ENCODE measurements around the gene GNG7. TPM values are rescaled to one million over a fixed set of nuclear protein-coding genes. Genes with fewer than 3 reads are reported as not detected.
A peak's percentile ranks its signal among the peaks of the same experiment; 100 is the strongest.

The GNG7 gene
- total and polyA plus RNA-seq, 10 of the 15 experiments (the other 5 are each of a cell fraction or from before 2014, with no cell fraction given) = 1.9 to 13.6 (median 6.5) TPM

DNA sequence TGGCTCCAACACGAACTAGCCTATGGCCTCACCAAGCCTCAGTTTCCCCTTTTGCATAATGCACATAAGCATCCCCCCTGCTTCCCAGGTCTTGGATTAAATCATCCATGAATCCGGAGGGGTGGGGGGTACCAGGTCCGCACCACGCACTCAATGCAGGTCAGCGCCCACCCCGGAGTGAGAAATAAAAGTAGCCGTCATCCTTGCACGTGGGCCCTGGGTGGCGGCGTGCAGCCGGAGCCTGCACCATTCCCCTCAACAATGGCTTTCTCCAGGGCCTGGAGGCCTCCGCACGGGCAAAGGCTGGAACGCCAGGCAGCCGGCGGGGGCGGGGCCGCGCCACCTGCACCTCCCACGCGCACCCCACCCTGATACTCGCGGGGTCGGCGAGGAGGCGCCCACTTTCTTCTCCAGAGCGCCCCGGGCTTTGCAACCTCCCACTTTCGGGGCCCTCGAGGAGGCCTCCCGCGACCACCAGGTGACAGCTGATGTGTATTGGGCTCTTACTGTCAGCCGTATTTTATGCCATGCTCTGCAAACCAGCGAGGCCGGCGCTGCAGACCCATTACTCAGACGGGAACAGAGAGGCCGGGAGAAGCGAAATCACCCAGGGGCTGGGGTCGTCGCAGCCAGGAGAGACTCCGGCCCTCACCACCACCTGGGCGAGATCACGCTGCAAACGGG lies 227.3 kb downstream of the GNG7 start (continued):
- no peak for TF ChIP-seq POLR2AphosphoS2 (IDR thresholded peaks at IDR 0.05; ENCODE audit: low read depth, low read length)
- TF ChIP-seq NBN (IDR thresholded peaks at IDR 0.05) = peak; percentile 5; the same call in 1 of the 2 replicates
- TF ChIP-seq FOS (IDR thresholded peaks at IDR 0.05; ENCODE audit: borderline replicate concordance, extremely low read depth, insufficient read length) = no peak
- no peak for TF ChIP-seq POLR2AphosphoS5 (IDR thresholded peaks at IDR 0.05; ENCODE audit: low read length)
- peak; percentile 41 for TF ChIP-seq IKZF1 (conservative IDR thresholded peaks at IDR 0.05)
- TF ChIP-seq RELA (IDR thresholded peaks at IDR 0.05; ENCODE audit: borderline replicate concordance, partially characterized antibody) = no peak
- TF ChIP-seq SREBF1 (IDR thresholded peaks at IDR 0.05; ENCODE audit: low read length) = no peak
- TF ChIP-seq, protein P1, sequence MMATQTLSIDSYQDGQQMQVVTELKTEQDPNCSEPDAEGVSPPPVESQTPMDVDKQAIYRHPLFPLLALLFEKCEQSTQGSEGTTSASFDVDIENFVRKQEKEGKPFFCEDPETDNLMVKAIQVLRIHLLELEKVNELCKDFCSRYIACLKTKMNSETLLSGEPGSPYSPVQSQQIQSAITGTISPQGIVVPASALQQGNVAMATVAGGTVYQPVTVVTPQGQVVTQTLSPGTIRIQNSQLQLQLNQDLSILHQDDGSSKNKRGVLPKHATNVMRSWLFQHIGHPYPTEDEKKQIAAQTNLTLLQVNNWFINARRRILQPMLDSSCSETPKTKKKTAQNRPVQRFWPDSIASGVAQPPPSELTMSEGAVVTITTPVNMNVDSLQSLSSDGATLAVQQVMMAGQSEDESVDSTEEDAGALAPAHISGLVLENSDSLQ (IDR thresholded peaks at IDR 0.05) = peak; percentile 74
- TF ChIP-seq, protein P2, sequence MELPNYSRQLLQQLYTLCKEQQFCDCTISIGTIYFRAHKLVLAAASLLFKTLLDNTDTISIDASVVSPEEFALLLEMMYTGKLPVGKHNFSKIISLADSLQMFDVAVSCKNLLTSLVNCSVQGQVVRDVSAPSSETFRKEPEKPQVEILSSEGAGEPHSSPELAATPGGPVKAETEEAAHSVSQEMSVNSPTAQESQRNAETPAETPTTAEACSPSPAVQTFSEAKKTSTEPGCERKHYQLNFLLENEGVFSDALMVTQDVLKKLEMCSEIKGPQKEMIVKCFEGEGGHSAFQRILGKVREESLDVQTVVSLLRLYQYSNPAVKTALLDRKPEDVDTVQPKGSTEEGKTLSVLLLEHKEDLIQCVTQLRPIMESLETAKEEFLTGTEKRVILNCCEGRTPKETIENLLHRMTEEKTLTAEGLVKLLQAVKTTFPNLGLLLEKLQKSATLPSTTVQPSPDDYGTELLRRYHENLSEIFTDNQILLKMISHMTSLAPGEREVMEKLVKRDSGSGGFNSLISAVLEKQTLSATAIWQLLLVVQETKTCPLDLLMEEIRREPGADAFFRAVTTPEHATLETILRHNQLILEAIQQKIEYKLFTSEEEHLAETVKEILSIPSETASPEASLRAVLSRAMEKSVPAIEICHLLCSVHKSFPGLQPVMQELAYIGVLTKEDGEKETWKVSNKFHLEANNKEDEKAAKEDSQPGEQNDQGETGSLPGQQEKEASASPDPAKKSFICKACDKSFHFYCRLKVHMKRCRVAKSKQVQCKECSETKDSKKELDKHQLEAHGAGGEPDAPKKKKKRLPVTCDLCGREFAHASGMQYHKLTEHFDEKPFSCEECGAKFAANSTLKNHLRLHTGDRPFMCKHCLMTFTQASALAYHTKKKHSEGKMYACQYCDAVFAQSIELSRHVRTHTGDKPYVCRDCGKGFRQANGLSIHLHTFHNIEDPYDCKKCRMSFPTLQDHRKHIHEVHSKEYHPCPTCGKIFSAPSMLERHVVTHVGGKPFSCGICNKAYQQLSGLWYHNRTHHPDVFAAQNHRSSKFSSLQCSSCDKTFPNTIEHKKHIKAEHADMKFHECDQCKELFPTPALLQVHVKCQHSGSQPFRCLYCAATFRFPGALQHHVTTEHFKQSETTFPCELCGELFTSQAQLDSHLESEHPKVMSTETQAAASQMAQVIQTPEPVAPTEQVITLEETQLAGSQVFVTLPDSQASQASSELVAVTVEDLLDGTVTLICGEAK (IDR thresholded peaks at IDR 0.05; ENCODE audit: borderline replicate concordance) = no peak
- TF ChIP-seq, protein P3, sequence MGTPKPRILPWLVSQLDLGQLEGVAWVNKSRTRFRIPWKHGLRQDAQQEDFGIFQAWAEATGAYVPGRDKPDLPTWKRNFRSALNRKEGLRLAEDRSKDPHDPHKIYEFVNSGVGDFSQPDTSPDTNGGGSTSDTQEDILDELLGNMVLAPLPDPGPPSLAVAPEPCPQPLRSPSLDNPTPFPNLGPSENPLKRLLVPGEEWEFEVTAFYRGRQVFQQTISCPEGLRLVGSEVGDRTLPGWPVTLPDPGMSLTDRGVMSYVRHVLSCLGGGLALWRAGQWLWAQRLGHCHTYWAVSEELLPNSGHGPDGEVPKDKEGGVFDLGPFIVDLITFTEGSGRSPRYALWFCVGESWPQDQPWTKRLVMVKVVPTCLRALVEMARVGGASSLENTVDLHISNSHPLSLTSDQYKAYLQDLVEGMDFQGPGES (IDR thresholded peaks at IDR 0.05) = no peak
- no peak for TF ChIP-seq SMAD1 (IDR thresholded peaks at IDR 0.05; ENCODE audit: low read depth, partially characterized antibody)
- TF ChIP-seq IKZF2 (IDR thresholded peaks at IDR 0.05) = no peak; a peak in 3 of 4 replicates
- TF ChIP-seq TCF3 (IDR thresholded peaks at IDR 0.05; ENCODE audit: borderline replicate concordance, insufficient read depth, low read depth, low read length) = peak; percentile 76
- TF ChIP-seq, protein P4, sequence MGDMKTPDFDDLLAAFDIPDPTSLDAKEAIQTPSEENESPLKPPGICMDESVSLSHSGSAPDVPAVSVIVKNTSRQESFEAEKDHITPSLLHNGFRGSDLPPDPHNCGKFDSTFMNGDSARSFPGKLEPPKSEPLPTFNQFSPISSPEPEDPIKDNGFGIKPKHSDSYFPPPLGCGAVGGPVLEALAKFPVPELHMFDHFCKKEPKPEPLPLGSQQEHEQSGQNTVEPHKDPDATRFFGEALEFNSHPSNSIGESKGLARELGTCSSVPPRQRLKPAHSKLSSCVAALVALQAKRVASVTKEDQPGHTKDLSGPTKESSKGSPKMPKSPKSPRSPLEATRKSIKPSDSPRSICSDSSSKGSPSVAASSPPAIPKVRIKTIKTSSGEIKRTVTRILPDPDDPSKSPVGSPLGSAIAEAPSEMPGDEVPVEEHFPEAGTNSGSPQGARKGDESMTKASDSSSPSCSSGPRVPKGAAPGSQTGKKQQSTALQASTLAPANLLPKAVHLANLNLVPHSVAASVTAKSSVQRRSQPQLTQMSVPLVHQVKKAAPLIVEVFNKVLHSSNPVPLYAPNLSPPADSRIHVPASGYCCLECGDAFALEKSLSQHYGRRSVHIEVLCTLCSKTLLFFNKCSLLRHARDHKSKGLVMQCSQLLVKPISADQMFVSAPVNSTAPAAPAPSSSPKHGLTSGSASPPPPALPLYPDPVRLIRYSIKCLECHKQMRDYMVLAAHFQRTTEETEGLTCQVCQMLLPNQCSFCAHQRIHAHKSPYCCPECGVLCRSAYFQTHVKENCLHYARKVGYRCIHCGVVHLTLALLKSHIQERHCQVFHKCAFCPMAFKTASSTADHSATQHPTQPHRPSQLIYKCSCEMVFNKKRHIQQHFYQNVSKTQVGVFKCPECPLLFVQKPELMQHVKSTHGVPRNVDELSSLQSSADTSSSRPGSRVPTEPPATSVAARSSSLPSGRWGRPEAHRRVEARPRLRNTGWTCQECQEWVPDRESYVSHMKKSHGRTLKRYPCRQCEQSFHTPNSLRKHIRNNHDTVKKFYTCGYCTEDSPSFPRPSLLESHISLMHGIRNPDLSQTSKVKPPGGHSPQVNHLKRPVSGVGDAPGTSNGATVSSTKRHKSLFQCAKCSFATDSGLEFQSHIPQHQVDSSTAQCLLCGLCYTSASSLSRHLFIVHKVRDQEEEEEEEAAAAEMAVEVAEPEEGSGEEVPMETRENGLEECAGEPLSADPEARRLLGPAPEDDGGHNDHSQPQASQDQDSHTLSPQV (IDR thresholded peaks at IDR 0.05) = no peak
- TF ChIP-seq CHD4 (IDR thresholded peaks at IDR 0.05) = no peak
- TF ChIP-seq, protein P5, sequence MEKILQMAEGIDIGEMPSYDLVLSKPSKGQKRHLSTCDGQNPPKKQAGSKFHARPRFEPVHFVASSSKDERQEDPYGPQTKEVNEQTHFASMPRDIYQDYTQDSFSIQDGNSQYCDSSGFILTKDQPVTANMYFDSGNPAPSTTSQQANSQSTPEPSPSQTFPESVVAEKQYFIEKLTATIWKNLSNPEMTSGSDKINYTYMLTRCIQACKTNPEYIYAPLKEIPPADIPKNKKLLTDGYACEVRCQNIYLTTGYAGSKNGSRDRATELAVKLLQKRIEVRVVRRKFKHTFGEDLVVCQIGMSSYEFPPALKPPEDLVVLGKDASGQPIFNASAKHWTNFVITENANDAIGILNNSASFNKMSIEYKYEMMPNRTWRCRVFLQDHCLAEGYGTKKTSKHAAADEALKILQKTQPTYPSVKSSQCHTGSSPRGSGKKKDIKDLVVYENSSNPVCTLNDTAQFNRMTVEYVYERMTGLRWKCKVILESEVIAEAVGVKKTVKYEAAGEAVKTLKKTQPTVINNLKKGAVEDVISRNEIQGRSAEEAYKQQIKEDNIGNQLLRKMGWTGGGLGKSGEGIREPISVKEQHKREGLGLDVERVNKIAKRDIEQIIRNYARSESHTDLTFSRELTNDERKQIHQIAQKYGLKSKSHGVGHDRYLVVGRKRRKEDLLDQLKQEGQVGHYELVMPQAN (conservative IDR thresholded peaks at IDR 0.05) = peak; percentile 91
- no peak for TF ChIP-seq NFYA (IDR thresholded peaks at IDR 0.05; ENCODE audit: borderline replicate concordance, low read depth, low read length)
- no peak for TF ChIP-seq CHD2 (IDR thresholded peaks at IDR 0.05; ENCODE audit: borderline replicate concordance, low read depth, low read length)

Data from GM12878 (cell line).